Thymus (tissue), 11 donors: Measurements from ENCODE around the gene FTSJ3. TPM values are rescaled to one million over a fixed set of nuclear protein-coding genes. Genes with fewer than 3 reads are reported as not detected.
A peak's percentile ranks its signal among the peaks of the same experiment; 100 is the strongest.

Experiments
- DNase-seq, 9 donors: peaks; one replicate each; pipeline ENCODE4 v3.0.0-alpha.2; 2013; ENCODE audit warnings: low spot score in 9 of 9, low read depth in 6 of 9, missing footprints in 1 of 9
- H3K27ac ChIP-seq, 2 donors: one replicate each; pipeline ENCODE4 v1.5.1; 2013; ENCODE audit warnings: control low read depth in 1 of 2, low read depth in 1 of 2, low read length in 1 of 2, mild to moderate bottlenecking in 1 of 2, moderate library complexity in 1 of 2
- H3K27me3 ChIP-seq, 2 donors: one replicate each; pipeline ENCODE4 v1.5.1; 2013; ENCODE audit warnings: low read length in 1 of 2; ENCODE audit not compliant: control insufficient read depth in 2 of 2, insufficient read depth in 1 of 2
- H3K36me3 ChIP-seq, 2 donors: one replicate each; pipeline ENCODE4 v1.5.1; 2013; ENCODE audit warnings: low read length in 1 of 2, mild to moderate bottlenecking in 1 of 2, moderate library complexity in 1 of 2; ENCODE audit not compliant: control insufficient read depth in 2 of 2, insufficient read depth in 2 of 2
- H3K4me1 ChIP-seq, 2 donors: one replicate each; pipeline ENCODE4 v1.5.1; 2013; ENCODE audit warnings: low read length in 2 of 2; ENCODE audit not compliant: control insufficient read depth in 2 of 2, insufficient read depth in 2 of 2
- H3K4me3 ChIP-seq, 2 donors: one replicate each; pipeline ENCODE4 v1.5.1; 2013; ENCODE audit warnings: low read length in 2 of 2, control low read depth in 1 of 2, mild to moderate bottlenecking in 1 of 2
- H3K9me3 ChIP-seq, 2 donors: one replicate each; pipeline ENCODE4 v1.5.1; 2013; ENCODE audit warnings: low read length in 1 of 2, mild to moderate bottlenecking in 1 of 2; ENCODE audit not compliant: control insufficient read depth in 2 of 2, insufficient read depth in 1 of 2
- WGBS: extraction: QIAGEN DNeasy Blood & Tissue Kit; methylation state at CpG from one replicate; pipeline ENCODE4 v1.1.7; 2013; 5-methylcytosine and 5-hydroxymethylcytosine counted together
- polyA plus RNA-seq: library from polyadenylated mRNA; stranded (reverse); fragments of 200-250 nt; gene quantifications from one replicate; pipeline ENCODE4 v1.2.3, GENCODE V29; 2013
- total RNA-seq: library from RNA; stranded (reverse); fragments of 120-200 nt; gene quantifications from one replicate; pipeline ENCODE4 v1.2.4, GENCODE V29; 2013
- donor health status: healthy.

FTSJ3 gene
- total and polyA plus RNA-seq, 2 donors: 21.0 to 32.9 TPM

- Histone ChIP-seq H3K9me3 (no peaks in the 10 kb centered on the region), H3K4me1 (no peaks in the 10 kb centered on the region), H3K27ac (no peak overlapping the region), H3K36me3 (peaks cover 47 to 71% of the 10 kb centered on the region in 2 donors), H3K4me3 (no peak overlapping the region), H3K27me3 (no peaks in the 10 kb centered on the region)
- over 99% methylated on average over 6 of the region's 6 CpGs for WGBS
- no peak for DNase-seq
These were observed 37.4 kb downstream of the FTSJ3 start for GRCh38 chr17:63790057-63790456.

- Histone ChIP-seq H3K27ac (no peak overlapping the region), H3K27me3 (no peaks in the 10 kb centered on the region), H3K9me3 (no peaks in the 10 kb centered on the region), H3K4me1 (no peaks in the 10 kb centered on the region), H3K4me3 (no peak overlapping the region), H3K36me3 (peaks cover 32 to 56% of the 10 kb centered on the region in 2 donors)
- 99% methylated on average over 13 of the region's 13 CpGs for WGBS
- no peak for DNase-seq
These were observed 40.3 kb downstream of the FTSJ3 start for GRCh38 chr17:63786971-63787711.

GRCh38 chr17:63786117-63786516 lies 41.3 kb downstream of the FTSJ3 start:
- H3K36me3 ChIP-seq: peaks cover 32 to 54% of the 10 kb centered on the region in 2 donors

GRCh38 chr17:63785556-63785955 lies 41.9 kb downstream of the FTSJ3 start:
- Histone ChIP-seq H3K27me3 (no peaks in the 10 kb centered on the region), H3K27ac (no peak overlapping the region), H3K36me3 (peaks cover 32 to 52% of the 10 kb centered on the region in 2 donors), H3K4me1 (no peaks in the 10 kb centered on the region), H3K4me3 (no peak overlapping the region), H3K9me3 (no peaks in the 10 kb centered on the region)
- WGBS: 100% methylated on average over 1 of the region's 1 CpG
- no peak for DNase-seq

More at GRCh38 chr17:63786117-63786516, 41.3 kb downstream of the FTSJ3 start:
- no peak overlapping the region for H3K4me3 ChIP-seq
- no peaks in the 10 kb centered on the region for H3K27me3 ChIP-seq
- no peak for DNase-seq
- H3K27ac ChIP-seq: no peak overlapping the region
- 98% methylated on average over 1 of the region's 1 CpG for WGBS
- no peaks in the 10 kb centered on the region for H3K4me1 ChIP-seq
- H3K9me3 ChIP-seq: no peaks in the 10 kb centered on the region

- H3K27me3 ChIP-seq: no peaks in the 10 kb centered on the region
- H3K4me3 ChIP-seq: no peak overlapping the region
- H3K9me3 ChIP-seq: no peaks in the 10 kb centered on the region
- no peak overlapping the region for H3K27ac ChIP-seq
- H3K36me3 ChIP-seq: peaks cover 24 to 45% of the 10 kb centered on the region in 2 donors
- 86% methylated on average over 6 of the region's 6 CpGs for WGBS
- DNase-seq: no peak
- H3K4me1 ChIP-seq: no peaks in the 10 kb centered on the region
These were observed 43.9 kb downstream of the FTSJ3 start for GRCh38 chr17:63783522-63783921.

- Histone ChIP-seq H3K27me3 (no peaks in the 10 kb centered on the region), H3K4me1 (no peaks in the 10 kb centered on the region), H3K36me3 (peaks cover 18 to 46% of the 10 kb centered on the region in 2 donors), H3K4me3 (no peak overlapping the region), H3K9me3 (no peaks in the 10 kb centered on the region), H3K27ac (no peak overlapping the region)
- no peak for DNase-seq
- WGBS: 98% methylated on average over 4 of the region's 4 CpGs
These were observed 46.5 kb downstream of the FTSJ3 start for GRCh38 chr17:63780928-63781327.

- 100% methylated on average over 1 of the region's 1 CpG for WGBS
- peaks cover 18 to 46% of the 10 kb centered on the region in 2 donors for H3K36me3 ChIP-seq
- no peak overlapping the region for H3K27ac ChIP-seq
- peaks cover 1% of the 10 kb centered on the region in 2 donors for H3K4me1 ChIP-seq
- H3K4me3 ChIP-seq: no peak overlapping the region
- no peaks in the 10 kb centered on the region for H3K27me3 ChIP-seq
- no peak for DNase-seq
- H3K9me3 ChIP-seq: no peaks in the 10 kb centered on the region
These were observed 47.0 kb downstream of the FTSJ3 start for GRCh38 chr17:63780507-63780906.

GRCh38 chr17:63775420-63775819 lies 52.0 kb downstream of the FTSJ3 start:
- Histone ChIP-seq H3K36me3 (peaks cover 18 to 31% of the 10 kb centered on the region in 2 donors), H3K27me3 (no peaks in the 10 kb centered on the region), H3K27ac (peak overlapping the region in 1 of 2 donors; percentile 18), H3K9me3 (no peaks in the 10 kb centered on the region), H3K4me3 (peak overlapping the region; percentile 82 to 95), H3K4me1 (peaks cover 12 to 14% of the 10 kb centered on the region in 2 donors)
- 52% methylated on average over 8 of the region's 8 CpGs for WGBS
- no peak for DNase-seq

- peak in 4 of 9 donors; percentile 8 to 45 (median 13) for DNase-seq
- peaks cover 18 to 31% of the 10 kb centered on the region in 2 donors for H3K36me3 ChIP-seq
- H3K27me3 ChIP-seq: no peaks in the 10 kb centered on the region
- H3K9me3 ChIP-seq: no peaks in the 10 kb centered on the region
- H3K27ac ChIP-seq: peak overlapping the region; percentile 97 to 99
- 9% methylated on average over 4 of the region's 4 CpGs for WGBS
- H3K4me3 ChIP-seq: peak overlapping the region; percentile 82 to 95
- peaks cover 12 to 14% of the 10 kb centered on the region in 2 donors for H3K4me1 ChIP-seq
These were observed 52.5 kb downstream of the FTSJ3 start for GRCh38 chr17:63774969-63775265.
